HG02840 (cell line): ENCODE measurements around the gene MCRS1.
A peak's percentile ranks its signal among the peaks of the same experiment; 100 is the strongest.
"Not testable (repeated sequence)": the region's sequence is repeated elsewhere in the genome, so short reads cannot be mapped to it uniquely, and the experiment has no call there.

ENCODE experiments used
- ATAC-seq: cut with Tn5 transposase; IDR thresholded peaks from one replicate; pipeline ENCODE4 v1.9.1; 2021; ENCODE audit warnings: mild to moderate bottlenecking, moderate library complexity, moderate number of reproducible peaks; ENCODE audit not compliant: unreplicated experiment, low FRiP score

Gene MCRS1

GRCh38 chr12:49567611-49568441, at the start of gene MCRS1:
TSS of gene MCRS1 (minus strand) at chr12:49568142. CDS start at chr12:49566731, 1,411 bp downstream.
- peak; percentile 86 for ATAC-seq

- no peak for ATAC-seq
Measured at GRCh38 chr12:49616533-49617219, 48.7 kb upstream of the MCRS1 start.

GRCh38 chr12:49615725-49616124, 47.8 kb upstream of the MCRS1 start:
- ATAC-seq: no peak

- no peak for ATAC-seq
Measured at GRCh38 chr12:49612210-49612609, 44.3 kb upstream of the MCRS1 start.

DNA sequence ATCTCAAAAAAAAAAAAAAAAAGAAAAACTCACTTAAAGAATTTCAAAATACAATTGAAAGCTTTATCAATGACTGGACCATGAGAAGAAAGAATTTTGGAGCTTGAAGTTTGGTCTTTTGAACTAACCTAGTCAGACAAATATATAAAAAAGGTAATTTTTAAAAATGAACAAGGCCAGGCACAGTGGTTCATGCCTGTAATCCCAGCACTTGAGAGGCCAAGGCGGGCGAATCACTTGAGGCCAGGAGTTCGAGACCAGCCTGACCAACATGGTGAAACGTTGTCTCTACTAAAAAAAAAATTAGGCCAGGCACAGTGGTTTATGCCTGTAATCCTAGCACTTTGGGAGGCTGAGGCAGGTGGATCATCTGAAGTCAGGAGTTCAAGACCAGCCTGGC, 42.8 kb upstream of the MCRS1 start:
- not testable (repeated sequence) for ATAC-seq

DNA sequence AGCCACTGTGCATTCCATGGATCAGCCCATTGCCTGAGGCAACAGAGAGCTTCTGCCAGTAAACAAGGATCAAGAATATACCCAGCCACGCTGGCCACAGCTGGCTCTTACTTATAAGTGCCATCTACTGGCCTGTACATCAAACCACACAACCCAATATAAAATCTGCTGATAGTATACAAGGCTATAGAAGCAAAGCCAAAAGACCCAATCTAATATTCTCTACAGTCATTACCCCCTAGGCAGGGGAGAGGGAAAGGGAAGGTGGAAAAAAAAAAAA, 41.9 kb upstream of the MCRS1 start:
- no peak for ATAC-seq

DNA sequence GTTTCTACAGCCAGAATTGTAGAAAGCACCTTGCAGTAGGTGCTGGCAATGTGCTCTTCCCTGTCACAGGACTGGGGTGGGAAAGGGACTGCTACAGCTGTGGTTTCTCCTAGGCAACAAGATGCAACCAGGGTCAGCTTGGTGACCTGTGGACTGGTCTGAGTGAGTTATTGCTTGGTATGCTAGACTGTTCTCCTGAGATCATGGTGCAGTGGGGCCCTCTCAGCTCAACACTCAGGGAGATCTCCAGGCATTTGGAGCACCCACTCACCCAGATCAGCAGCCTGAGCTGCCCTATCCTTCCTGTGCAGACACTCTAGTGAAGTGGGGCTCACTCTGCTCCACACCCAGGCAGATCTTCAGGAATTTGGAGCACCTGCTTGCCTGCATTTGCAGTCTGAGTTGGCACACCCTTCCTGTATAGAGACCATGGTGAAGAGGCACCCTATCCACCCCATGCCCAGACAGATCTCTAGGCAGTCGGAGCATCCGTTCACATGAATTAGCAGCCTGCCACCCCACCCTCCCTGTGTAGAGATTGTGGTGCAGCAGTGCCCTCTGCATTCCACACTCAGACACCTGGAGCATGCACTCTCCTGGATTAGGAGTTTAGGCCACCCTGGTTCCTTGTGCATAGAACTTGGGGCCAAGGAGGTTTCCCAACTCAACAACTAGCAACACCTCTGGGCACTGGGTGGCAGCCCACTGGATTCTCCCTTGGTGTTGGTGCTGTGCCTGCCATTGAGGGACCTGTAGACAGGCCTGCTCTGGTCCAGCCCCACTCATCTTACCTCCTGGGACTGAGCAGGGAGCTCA, 41.3 kb upstream of the MCRS1 start:
- ATAC-seq: no peak

- not testable (repeated sequence) for ATAC-seq
Measured at GRCh38 chr12:49605539-49605938, 37.6 kb upstream of the MCRS1 start, which contains the start of gene FAM186B. TSS of gene FAM186B (minus strand) at chr12:49605639. CDS start at chr12:49605477, 162 bp downstream.

DNA sequence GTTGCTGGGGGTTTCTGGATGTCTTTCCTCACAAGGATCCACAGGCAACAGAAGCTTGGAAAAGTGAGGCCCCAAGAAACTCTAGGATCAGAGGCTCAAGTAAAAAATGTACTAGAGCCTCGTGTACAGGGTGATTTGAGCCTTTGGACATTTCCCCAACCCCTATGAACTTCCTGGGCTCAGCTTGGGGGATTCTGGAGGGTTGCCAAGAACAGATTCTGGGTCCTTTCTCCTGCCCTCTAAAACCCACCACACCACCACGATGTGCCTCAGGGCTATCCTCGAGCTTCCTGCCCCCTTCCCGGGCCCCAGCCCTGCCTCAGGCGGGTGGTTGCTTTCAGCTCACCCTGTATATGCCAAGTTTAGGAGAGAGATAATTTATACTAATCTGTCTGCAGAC, 36.9 kb upstream of the MCRS1 start:
- ATAC-seq: no peak

- no peak for ATAC-seq
Measured at GRCh38 chr12:49603721-49604120, 35.8 kb upstream of the MCRS1 start.

DNA sequence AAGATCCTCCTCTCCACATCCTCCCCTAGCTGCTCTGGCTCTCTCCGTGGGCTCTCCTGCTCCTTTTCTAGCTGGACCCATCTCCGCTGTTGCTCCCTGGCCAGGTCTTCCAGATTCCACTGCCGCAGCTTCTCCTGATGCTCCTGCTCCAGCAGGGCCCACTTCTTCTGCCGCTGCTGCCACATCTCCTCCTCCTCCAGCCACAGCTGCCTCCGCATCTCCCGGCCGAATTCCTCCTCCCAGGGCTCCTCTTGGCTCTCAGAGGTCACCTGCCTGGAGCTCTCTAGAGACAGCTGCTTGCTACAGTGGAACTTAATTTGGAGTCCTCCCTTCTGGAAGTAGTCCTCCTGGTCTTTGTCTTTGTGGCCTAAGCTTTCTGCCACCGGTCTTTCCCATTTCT, 32.0 kb upstream of the MCRS1 start:
- no peak for ATAC-seq

GRCh38 chr12:49598527-49598926, 30.6 kb upstream of the MCRS1 start:
- no peak for ATAC-seq

GRCh38 chr12:49588721-49589516, 21.0 kb upstream of the MCRS1 start:
- ATAC-seq: no peak

DNA sequence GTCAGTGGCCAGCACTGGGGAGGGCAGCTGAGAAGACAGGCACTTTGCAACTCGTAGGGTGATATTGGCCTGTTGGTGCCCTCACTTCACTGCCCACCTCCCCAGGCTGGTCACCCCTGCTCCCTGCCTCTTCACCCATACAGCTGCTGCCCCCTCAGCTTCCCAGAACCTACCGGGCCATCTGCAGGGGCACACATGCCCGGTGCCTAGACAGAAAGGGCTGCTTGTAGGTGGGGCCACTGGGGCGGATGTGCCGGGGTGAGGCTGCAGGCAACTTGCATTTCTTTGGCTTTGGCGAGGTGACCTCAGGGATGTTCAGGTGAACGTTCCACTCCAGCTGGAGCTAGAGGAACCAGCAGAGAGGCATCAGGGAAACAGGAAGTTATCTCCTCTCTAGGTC, 20.3 kb upstream of the MCRS1 start:
- ATAC-seq: no peak

DNA sequence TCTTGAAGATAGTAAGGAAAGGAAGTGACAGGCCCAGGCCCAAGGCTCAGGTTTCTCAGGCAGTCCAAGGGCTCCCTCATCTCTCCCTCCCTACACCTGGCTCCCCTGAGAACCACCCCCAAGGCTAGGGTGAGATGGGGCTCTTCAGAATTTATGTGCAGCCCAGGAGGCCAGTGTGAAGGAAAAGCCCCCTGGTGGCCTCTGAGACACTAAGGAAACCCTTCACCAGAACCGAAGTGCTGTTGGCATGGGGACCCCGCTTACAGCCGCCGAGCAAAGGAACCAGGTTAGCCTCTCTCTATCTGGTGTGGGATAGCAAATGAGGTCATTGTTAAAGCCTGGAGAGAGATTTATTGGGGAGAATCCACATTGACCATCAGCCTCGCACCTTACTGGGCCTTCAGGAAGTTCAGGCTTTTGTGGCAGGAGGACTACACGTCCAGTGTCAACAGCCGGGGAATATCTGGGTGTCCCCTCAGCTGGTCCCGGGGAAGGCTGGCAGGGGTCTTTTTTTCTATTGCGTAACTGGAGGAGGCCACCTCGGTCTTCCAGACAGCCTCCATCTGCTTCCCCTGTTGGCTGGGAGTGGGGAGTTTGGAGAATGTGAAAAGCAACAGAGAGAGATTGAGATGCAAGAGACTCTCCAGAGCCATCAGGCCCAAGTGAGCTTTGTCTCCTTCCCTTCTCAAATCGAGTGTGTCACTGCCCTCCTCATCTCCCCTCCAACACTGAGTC, 19.4 kb upstream of the MCRS1 start:
- no peak for ATAC-seq

DNA sequence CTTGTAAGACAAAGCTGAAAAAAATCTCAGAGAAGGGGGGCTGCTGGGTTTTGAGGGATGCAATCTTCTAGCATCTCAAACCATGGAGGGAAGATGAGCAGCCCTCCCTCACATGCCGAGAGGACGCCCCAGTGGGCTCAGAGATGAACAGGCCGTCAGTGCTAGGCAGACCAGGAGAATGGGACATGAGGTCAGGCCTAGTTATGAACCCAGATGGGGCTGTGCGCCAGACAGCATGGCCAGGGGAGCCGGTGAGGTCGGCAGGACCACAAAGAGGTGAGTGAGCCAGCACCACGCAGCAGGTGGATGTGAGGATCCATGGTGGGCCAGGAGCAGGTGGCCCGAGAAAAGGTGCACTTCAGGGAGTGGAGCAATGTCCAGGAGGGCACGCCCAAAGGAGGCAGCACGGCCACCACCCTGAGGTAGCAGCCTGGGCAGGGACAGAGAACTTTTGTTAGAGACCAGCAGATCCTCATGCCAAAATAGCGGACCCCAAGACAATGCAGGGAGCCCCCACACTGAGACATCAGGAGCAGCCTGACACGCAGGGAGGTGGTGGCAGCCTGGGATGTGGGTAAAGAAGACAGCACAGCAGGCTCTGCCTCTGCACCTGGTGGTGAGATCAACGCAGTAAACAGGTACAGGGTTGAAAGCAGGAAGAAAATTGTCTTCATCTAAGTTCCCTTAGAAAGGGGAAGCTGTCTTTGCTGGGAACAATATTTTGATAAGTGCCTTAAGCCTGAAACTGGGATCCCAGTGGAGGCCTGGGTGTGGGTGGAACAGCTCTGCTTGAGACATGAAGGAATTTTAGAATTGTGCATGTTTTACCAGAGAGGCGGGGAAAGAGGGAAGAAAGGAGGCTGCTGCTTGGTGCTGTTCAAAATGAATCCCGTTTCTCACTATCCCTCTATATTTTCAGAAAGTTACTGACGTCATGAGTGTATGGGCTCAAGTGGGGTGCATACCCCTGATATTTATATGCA, 17.8 kb upstream of the MCRS1 start:
- no peak for ATAC-seq

DNA sequence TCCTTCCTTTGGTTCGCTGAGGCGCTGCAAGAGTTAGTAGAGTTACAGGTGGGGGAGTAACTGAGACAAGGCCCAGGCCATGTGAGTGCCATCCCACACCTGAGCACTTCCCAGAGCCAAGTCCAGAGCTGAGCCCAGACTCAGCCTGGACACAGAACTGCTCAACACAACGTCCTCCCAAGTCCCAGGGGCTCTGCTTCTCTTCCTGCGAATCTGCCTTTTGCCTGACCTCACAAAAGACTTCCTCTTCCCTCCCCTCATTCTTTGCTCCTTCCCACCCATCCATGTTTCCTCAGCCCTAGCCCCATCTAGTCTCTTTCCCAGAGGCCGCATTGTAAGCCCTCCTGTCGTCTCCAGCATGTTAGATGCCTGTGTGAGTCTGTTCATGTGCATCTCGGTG, 16.6 kb upstream of the MCRS1 start:
- ATAC-seq: no peak

DNA sequence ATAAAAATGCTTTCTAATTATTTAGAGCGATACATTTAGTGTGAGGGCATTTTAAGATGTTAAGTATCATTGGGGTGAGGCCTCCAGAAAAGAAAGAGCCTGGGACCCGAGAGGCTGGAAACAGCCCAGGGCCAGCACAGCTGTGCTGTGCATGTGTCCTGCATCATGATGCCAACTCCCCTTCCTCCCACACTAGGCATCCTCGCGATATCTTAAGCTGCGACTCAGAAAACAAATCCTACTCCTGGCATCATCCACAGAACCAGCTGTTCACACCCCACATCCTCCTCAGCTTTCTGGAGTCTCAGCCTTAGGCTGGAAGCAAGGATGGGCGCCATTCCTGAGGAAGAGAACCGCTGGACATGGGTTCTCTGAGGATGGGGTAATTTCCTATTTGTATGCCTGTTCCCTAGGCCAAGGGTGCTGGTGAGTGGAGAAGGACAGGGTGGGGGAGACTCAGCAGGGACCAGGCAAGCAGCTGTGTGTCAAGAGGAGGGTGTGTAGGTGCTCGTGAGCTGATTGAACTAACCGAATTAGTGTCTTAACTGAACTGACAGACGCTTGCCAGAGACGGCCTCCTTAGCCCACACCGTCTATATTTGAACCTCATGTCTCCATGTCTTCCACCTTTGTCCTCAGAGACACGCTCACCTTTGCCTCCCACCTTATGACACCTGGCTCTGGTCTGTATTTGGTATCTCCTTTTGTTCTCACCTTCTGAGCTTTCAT, 15.6 kb upstream of the MCRS1 start:
- ATAC-seq: no peak
